Activated CD4-positive, alpha-beta memory T cell treated with anti-CD3 and anti-CD28 coated beads for 36 hours (primary cell): ENCODE results near the gene TTBK1. TPM values are rescaled to one million over a fixed set of nuclear protein-coding genes. Genes with fewer than 3 reads are reported as not detected.

Experiments used
- CTCF ChIA-PET: fragments of 350-600 bp; sonication (Branson Sonifier 250); formaldehyde crosslinking; loops from one replicate; lab custom pipeline; 2021; ENCODE audit warnings: antibody characterized with exemption, inconsistent platforms; lab: Charles Lee
- POLR2A ChIA-PET: fragments of 350-600 bp; sonication (Branson Sonifier 250); formaldehyde crosslinking; loops from one replicate; lab custom pipeline; 2021; ENCODE audit warnings: antibody characterized with exemption; lab: Charles Lee
- DNase-seq: peaks from one replicate; pipeline ENCODE4 v3.0.0-alpha.2; 2020
- H3K27ac Mint-ChIP-seq: one replicate; pipeline ENCODE4 v1.8.0; 2021; ENCODE audit warnings: mixed read lengths
- H3K27me3 Mint-ChIP-seq: one replicate; pipeline ENCODE4 v1.8.0; 2021; ENCODE audit warnings: mixed read lengths
- H3K36me3 Mint-ChIP-seq: one replicate; pipeline ENCODE4 v1.8.0; 2021; ENCODE audit warnings: mixed read lengths
- H3K4me1 Mint-ChIP-seq: one replicate; pipeline ENCODE4 v1.8.0; 2021; ENCODE audit warnings: low read depth, mixed read lengths
- H3K4me3 Mint-ChIP-seq: one replicate; pipeline ENCODE4 v1.8.0; 2021; ENCODE audit warnings: mild to moderate bottlenecking, mixed read lengths
- H3K9me3 Mint-ChIP-seq: one replicate; pipeline ENCODE4 v1.8.0; 2021; ENCODE audit warnings: mixed read lengths
- intact Hi-C: fragments of 100-400 bp; cut with micrococcal nuclease; formaldehyde crosslinking; loops from one replicate; pipeline ENCODE4 v1.15.1; 2023
- total RNA-seq, 2 experiments: library from RNA; stranded (reverse); gene quantifications; one replicate each; pipeline ENCODE4 v1.2.3, GENCODE V29; 2021

TTBK1 gene
- total RNA-seq, 2 experiments from 2014 or later: 0.31 to 0.34 TPM

GRCh38 chr6:43267619-43268354 is 24.5 kb downstream of the TTBK1 start:
- intact Hi-C loops: no loop called here
- Mint-ChIP-seq H3K4me3 (no peak overlapping the region), H3K36me3 (no peaks in the 10 kb centered on the region), H3K27me3 (no peaks in the 10 kb centered on the region), H3K27ac (no peak overlapping the region), H3K4me1 (peaks cover 8% of the 10 kb centered on the region), H3K9me3 (no peaks in the 10 kb centered on the region)
- ChIA-PET CTCF (interaction anchor here (1.4 kb wide), 2 partner anchors 131 to 239 kb away, joined by 4 read pairs; no protein-coding TSS in a partner anchor), POLR2A (no interaction called here)
- no peak for DNase-seq

GRCh38 chr6:43268355-43268700 is 25.0 kb downstream of the TTBK1 start:
- Mint-ChIP-seq H3K4me3 (no peak overlapping the region), H3K9me3 (no peaks in the 10 kb centered on the region), H3K27ac (no peak overlapping the region), H3K36me3 (no peaks in the 10 kb centered on the region), H3K27me3 (no peaks in the 10 kb centered on the region), H3K4me1 (peaks cover 8% of the 10 kb centered on the region)
- ChIA-PET POLR2A (no interaction called here), CTCF (interaction anchor here (1.4 kb wide), 2 partner anchors 130 to 238 kb away, joined by 4 read pairs; no protein-coding TSS in a partner anchor)
- DNase-seq: no peak
- intact Hi-C loops: no loop called here

- intact Hi-C loops: no loop called here
- Mint-ChIP-seq H3K4me3 (peak overlapping the region; percentile 28), H3K4me1 (peaks cover 5% of the 10 kb centered on the region), H3K9me3 (no peaks in the 10 kb centered on the region), H3K36me3 (no peaks in the 10 kb centered on the region), H3K27me3 (no peaks in the 10 kb centered on the region), H3K27ac (no peak overlapping the region)
- CTCF ChIA-PET: interaction anchor here (1.4 kb wide), 2 partner anchors 129 to 238 kb away, joined by 4 read pairs; no protein-coding TSS in a partner anchor
- POLR2A ChIA-PET: no interaction called here
- DNase-seq: no peak
Observed at GRCh38 chr6:43268782-43269272, 25.5 kb downstream of the TTBK1 start.

- intact Hi-C loops: no loop called here
- H3K4me3 Mint-ChIP-seq: peak overlapping the region; percentile 28
- CTCF ChIA-PET: interaction anchor here (1.2 to 1.4 kb wide), 2 partner anchors 237 kb away, joined by 4 read pairs; no protein-coding TSS in a partner anchor
- no peak overlapping the region for H3K27ac Mint-ChIP-seq
- H3K27me3 Mint-ChIP-seq: no peaks in the 10 kb centered on the region
- H3K9me3 Mint-ChIP-seq: no peaks in the 10 kb centered on the region
- POLR2A ChIA-PET: no interaction called here
- peaks cover 5% of the 10 kb centered on the region for H3K4me1 Mint-ChIP-seq
- DNase-seq: peak; percentile 57
- no peaks in the 10 kb centered on the region for H3K36me3 Mint-ChIP-seq
Observed at GRCh38 chr6:43269273-43270007, 26.2 kb downstream of the TTBK1 start.

- no peaks in the 10 kb centered on the region for H3K9me3 Mint-ChIP-seq
- peaks cover 6% of the 10 kb centered on the region for H3K27me3 Mint-ChIP-seq
- intact Hi-C loops: no loop called here
- H3K36me3 Mint-ChIP-seq: no peaks in the 10 kb centered on the region
- H3K4me1 Mint-ChIP-seq: peaks cover 11% of the 10 kb centered on the region
- POLR2A ChIA-PET: no interaction called here
- DNase-seq: no peak
- H3K27ac Mint-ChIP-seq: no peak overlapping the region
- no peak overlapping the region for H3K4me3 Mint-ChIP-seq
- CTCF ChIA-PET: no interaction called here
Observed at GRCh38 chr6:43271103-43271815, 28.0 kb downstream of the TTBK1 start.

GRCh38 chr6:43271944-43272343 is 28.7 kb downstream of the TTBK1 start:
- no peak overlapping the region for H3K4me3 Mint-ChIP-seq
- CTCF ChIA-PET: interaction anchor here (1.1 kb wide), 1 partner anchor 234 kb away, joined by 3 read pairs; no protein-coding TSS in a partner anchor
- H3K9me3 Mint-ChIP-seq: no peaks in the 10 kb centered on the region
- H3K27ac Mint-ChIP-seq: no peak overlapping the region
- peaks cover 11% of the 10 kb centered on the region for H3K27me3 Mint-ChIP-seq
- H3K36me3 Mint-ChIP-seq: no peaks in the 10 kb centered on the region
- no peak for DNase-seq
- H3K4me1 Mint-ChIP-seq: peaks cover 16% of the 10 kb centered on the region
- POLR2A ChIA-PET: no interaction called here
- intact Hi-C loops: no loop called here

GRCh38 chr6:43273707-43274106 is 30.4 kb downstream of the TTBK1 start:
- no peak for DNase-seq

GRCh38 chr6:43274127-43274915 is 31.0 kb downstream of the TTBK1 start:
- intact Hi-C loops: no loop called here
- peak overlapping the region; percentile 55 for H3K4me3 Mint-ChIP-seq
- CTCF ChIA-PET: interaction anchor here (1.4 kb wide), 1 partner anchor 34 kb away, joined by 4 read pairs; the partner anchor contains the start of gene CRIP3
- H3K9me3 Mint-ChIP-seq: no peaks in the 10 kb centered on the region
- H3K36me3 Mint-ChIP-seq: no peaks in the 10 kb centered on the region
- DNase-seq: no peak
- POLR2A ChIA-PET: interaction anchor here (1.0 kb wide), 1 partner anchor 53 kb away, joined by 3 read pairs; no protein-coding TSS in a partner anchor
- peaks cover 11% of the 10 kb centered on the region for H3K4me1 Mint-ChIP-seq
- H3K27me3 Mint-ChIP-seq: peaks cover 20% of the 10 kb centered on the region
- H3K27ac Mint-ChIP-seq: no peak overlapping the region

More at GRCh38 chr6:43273707-43274106, 30.4 kb downstream of the TTBK1 start:
- CTCF ChIA-PET: no interaction called here
- POLR2A ChIA-PET: interaction anchor here (1.0 kb wide), 1 partner anchor 52 kb away, joined by 3 read pairs; no protein-coding TSS in a partner anchor
- no peaks in the 10 kb centered on the region for H3K9me3 Mint-ChIP-seq
- H3K27me3 Mint-ChIP-seq: peaks cover 20% of the 10 kb centered on the region
- peaks cover 16% of the 10 kb centered on the region for H3K4me1 Mint-ChIP-seq
- H3K4me3 Mint-ChIP-seq: no peak overlapping the region
- H3K27ac Mint-ChIP-seq: no peak overlapping the region
- H3K36me3 Mint-ChIP-seq: no peaks in the 10 kb centered on the region
- intact Hi-C loops: no loop called here

GRCh38 chr6:43274916-43275597 is 31.8 kb downstream of the TTBK1 start:
- Mint-ChIP-seq H3K4me3 (peak overlapping the region; percentile 55), H3K4me1 (peaks cover 11% of the 10 kb centered on the region), H3K27ac (no peak overlapping the region), H3K9me3 (no peaks in the 10 kb centered on the region), H3K27me3 (peaks cover 20% of the 10 kb centered on the region), H3K36me3 (no peaks in the 10 kb centered on the region)
- ChIA-PET POLR2A (no interaction called here), CTCF (interaction anchor here (0.9 to 1.4 kb wide), 3 partner anchors 14 to 123 kb away, joined by 3 to 4 read pairs (median 4); partner anchors contain the start of gene CRIP3)
- DNase-seq: peak; percentile 35
- intact Hi-C loops: no loop called here

GRCh38 chr6:43275801-43276576 is 32.7 kb downstream of the TTBK1 start:
- Mint-ChIP-seq H3K36me3 (no peaks in the 10 kb centered on the region), H3K4me1 (peaks cover 11% of the 10 kb centered on the region), H3K27ac (no peak overlapping the region), H3K4me3 (peak overlapping the region; percentile 67), H3K9me3 (no peaks in the 10 kb centered on the region), H3K27me3 (peaks cover 20% of the 10 kb centered on the region)
- ChIA-PET CTCF (interaction anchor here (0.9 to 1.2 kb wide), 2 partner anchors 15 to 122 kb away, joined by 3 to 4 read pairs; no protein-coding TSS in a partner anchor), POLR2A (no interaction called here)
- peak; percentile 58 for DNase-seq
- intact Hi-C loops: no loop called here
